ENCODE measurements around the gene LMAN1L. TPM values are rescaled to one million over a fixed set of nuclear protein-coding genes. Genes with fewer than 3 reads are reported as not detected.

The LMAN1L gene
- total and polyA plus RNA-seq, 2 of the 4 experiments (the other 2 are of a cell fraction), result not detected

- BruUV-seq (replicated peaks), result no TSS peak
- Histone ChIP-seq H4K91ac (ENCODE audit: insufficient read depth, low read depth, low read length) (no peak overlapping the region), H4K20me1 (ENCODE audit: insufficient read depth, low read length) (no peaks in the 10 kb centered on the region; the same call in 1 of the 2 replicates), H4K8ac (ENCODE audit: low read depth in 2 of 2, low read length in 2 of 2) (no peak overlapping the region), H3K4me2 (ENCODE audit: low read depth, low read length) (no peak overlapping the region), H2AFZ (replicated peaks; ENCODE audit: low read length, poor library complexity) (no peak overlapping the region), H3K27ac (ENCODE audit: insufficient read depth, low read length) (no peak overlapping the region), H3K36me3 (ENCODE audit: control insufficient read depth, insufficient read depth, low read length) (peaks cover 3% of the 10 kb centered on the region; the same call in 1 of the 2 replicates), H3K4me3 (ENCODE audit: insufficient read depth, low read depth, low read length) (no peak overlapping the region), H2BK20ac (ENCODE audit: low read depth, low read length) (no peak overlapping the region), H2BK15ac (ENCODE audit: low read depth, low read length) (no peak overlapping the region), H3K9ac (ENCODE audit: low read depth, low read length) (no peak overlapping the region), H3K9me1 (ENCODE audit: insufficient read depth, low read length) (no peaks in the 10 kb centered on the region), H2BK5ac (ENCODE audit: low read depth, low read length, poor library complexity, severe bottlenecking) (no peak overlapping the region), H2AK5ac (ENCODE audit: low read depth, low read length) (no peak overlapping the region), H2BK120ac (ENCODE audit: low read depth, low read length) (no peak overlapping the region), H3K23ac (ENCODE audit: low read depth, low read length) (no peak overlapping the region), H4K5ac (ENCODE audit: low read depth, low read length) (no peak overlapping the region), H3K18ac (ENCODE audit: low read depth, low read length) (no peak overlapping the region), H3K27me3 (ENCODE audit: control insufficient read depth, insufficient read depth, low read length) (peaks cover 5% of the 10 kb centered on the region), H2AK9ac (replicated peaks; ENCODE audit: low read depth, low read length, poor library complexity) (peak overlapping the region; percentile 50), H3K56ac (ENCODE audit: extremely low read depth, insufficient read depth, low read length) (no peak overlapping the region), H3K4me1 (ENCODE audit: control insufficient read depth, insufficient read depth, low read length) (no peaks in the 10 kb centered on the region), H3K9me3 (ENCODE audit: control insufficient read depth, insufficient read depth, low read length) (no peaks in the 10 kb centered on the region), H3K4ac (ENCODE audit: low read depth, low read length) (no peak overlapping the region), H3K14ac (replicated peaks; ENCODE audit: low read depth, low read length) (no peak overlapping the region), H3K79me1 (ENCODE audit: low read depth in 1 of 2, low read length in 2 of 2) (no peaks in the 10 kb centered on the region)
- ChIA-PET CTCF (interaction anchor here (1.3 kb wide), 1 partner anchor 62 kb away, joined by 5 read pairs; no protein-coding TSS in a partner anchor), POLR2A (ENCODE audit: unreplicated experiment) (no interaction called here)
- no peak for DNase-seq
- no peak for ATAC-seq (ENCODE audit: low read depth)
- intact Hi-C loops (cut with micrococcal nuclease), result no loop called here
- in situ Hi-C loops (cut with MboI; ENCODE audit: low sequenced_read_pairs), result no loop called here
- 84% methylated on average over 5 of the region's 12 CpGs; no CpG with 5 or more reads in 1 of the 2 experiments for WGBS, 2 experiments (ENCODE audit: extremely low coverage in 2 of 2, insufficient read length in 1 of 2)
- TF ChIP-seq NFE2L2 (IDR thresholded peaks at IDR 0.05; ENCODE audit: low read depth, low read length) (no peak), RFX5 (IDR thresholded peaks at IDR 0.05; ENCODE audit: low read depth, low read length) (no peak), MAZ (IDR thresholded peaks at IDR 0.05; ENCODE audit: borderline replicate concordance, low read depth, low read length) (no peak), RAD21 (IDR thresholded peaks at IDR 0.05; ENCODE audit: low read length) (no peak), POLR2A (IDR thresholded peaks at IDR 0.05; ENCODE audit: low read depth, low read length) (no peak), FOS (IDR thresholded peaks at IDR 0.05; ENCODE audit: low read depth, low read length) (no peak), ELK1 (IDR thresholded peaks at IDR 0.05; ENCODE audit: borderline replicate concordance, low read depth, low read length) (no peak), MAFK (IDR thresholded peaks at IDR 0.05; ENCODE audit: low read depth, low read length) (no peak), RCOR1 (IDR thresholded peaks at IDR 0.05; ENCODE audit: insufficient replicate concordance, low read length) (no peak), MXI1 (IDR thresholded peaks at IDR 0.05; ENCODE audit: borderline replicate concordance, low read depth, low read length) (no peak), SMC3 (IDR thresholded peaks at IDR 0.05; ENCODE audit: low read depth, low read length) (no peak), CEBPB (IDR thresholded peaks at IDR 0.05; ENCODE audit: low read depth, low read length) (no peak), CHD1 (IDR thresholded peaks at IDR 0.05; ENCODE audit: low read depth, low read length) (no peak)
- TF ChIP-seq, protein P1, sequence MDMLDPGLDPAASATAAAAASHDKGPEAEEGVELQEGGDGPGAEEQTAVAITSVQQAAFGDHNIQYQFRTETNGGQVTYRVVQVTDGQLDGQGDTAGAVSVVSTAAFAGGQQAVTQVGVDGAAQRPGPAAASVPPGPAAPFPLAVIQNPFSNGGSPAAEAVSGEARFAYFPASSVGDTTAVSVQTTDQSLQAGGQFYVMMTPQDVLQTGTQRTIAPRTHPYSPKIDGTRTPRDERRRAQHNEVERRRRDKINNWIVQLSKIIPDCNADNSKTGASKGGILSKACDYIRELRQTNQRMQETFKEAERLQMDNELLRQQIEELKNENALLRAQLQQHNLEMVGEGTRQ (IDR thresholded peaks at IDR 0.05; ENCODE audit: low read depth, low read length), result no peak
- dilution Hi-C loops (cut with HindIII; ENCODE audit: low sequenced_read_pairs, unreplicated experiment), result no loop called here
These were observed 20.9 kb downstream of the LMAN1L start for GRCh38 chr15:74833376-74834107.

Measured in IMR-90 (cell line).